WTC11 (cell line): ENCODE data around the gene PGAP6. TPM values are rescaled to one million over a fixed set of nuclear protein-coding genes. Genes with fewer than 3 reads are reported as not detected.

Experiments used
- ATAC-seq: fragments of 200-7000 bp; cut with Tn5 transposase; 2 replicates; pipeline ENCODE4 v1.10.0; 2021; ENCODE audit warnings: mild to moderate bottlenecking, moderate library complexity
- CTCF ChIA-PET: fragments of 300-600 bp; sonication (Branson Sonifier 250); formaldehyde crosslinking; loops from one replicate; lab custom pipeline; 2021; ENCODE audit warnings: antibody characterized with exemption; lab: Charles Lee
- POLR2A ChIA-PET: fragments of 350-600 bp; sonication (Branson Sonifier 250); formaldehyde crosslinking; loops from one replicate; lab custom pipeline; 2021; ENCODE audit warnings: antibody characterized with exemption; lab: Charles Lee
- DNase-seq: peaks from one replicate; pipeline ENCODE4 v3.0.0; 2021; ENCODE audit warnings: low spot score
- H3K27ac Mint-ChIP-seq: 2 replicates; pipeline ENCODE4 v1.8.0; 2021; ENCODE audit warnings: mixed read lengths
- H3K27me3 Mint-ChIP-seq: 2 replicates; pipeline ENCODE4 v1.8.0; 2021; ENCODE audit warnings: low read depth, mild to moderate bottlenecking, moderate library complexity, mixed read lengths
- H3K36me3 Mint-ChIP-seq: 2 replicates; pipeline ENCODE4 v1.8.0; 2021; ENCODE audit warnings: mixed read lengths
- H3K4me1 Mint-ChIP-seq: 2 replicates; pipeline ENCODE4 v1.8.0; 2022; ENCODE audit warnings: mixed read lengths
- H3K4me3 Mint-ChIP-seq: 2 replicates; pipeline ENCODE4 v1.8.0; 2021; ENCODE audit warnings: mild to moderate bottlenecking, moderate library complexity, mixed read lengths
- H3K9me3 Mint-ChIP-seq: 2 replicates; pipeline ENCODE4 v1.8.0; 2021; ENCODE audit warnings: mixed read lengths
- AR ChIP-seq: fragments of 250-450 bp; sonication (Bioruptor Pico); IDR thresholded peaks from 2 replicates; pipeline ENCODE4 v1.9.0; 2021; ENCODE audit warnings: mild to moderate bottlenecking
- ATF6 ChIP-seq: sonication (generic); formaldehyde crosslinking; IDR thresholded peaks from 2 replicates; pipeline ENCODE4 v1.8.1; 2023; ENCODE audit warnings: mild to moderate bottlenecking, missing genetic modification reagents
- CREB1 ChIP-seq: sonication (generic); formaldehyde crosslinking; IDR thresholded peaks from 2 replicates; pipeline ENCODE4 v1.8.0; 2023; ENCODE audit warnings: mild to moderate bottlenecking, missing genetic modification reagents
- CREM ChIP-seq: sonication (generic); formaldehyde crosslinking; IDR thresholded peaks from 2 replicates; pipeline ENCODE4 v1.8.1; 2022; ENCODE audit warnings: mild to moderate bottlenecking, missing genetic modification reagents, moderate library complexity
- ESRRA ChIP-seq: sonication (generic); formaldehyde crosslinking; IDR thresholded peaks from 2 replicates; pipeline ENCODE4 v1.8.1; 2022; ENCODE audit warnings: mild to moderate bottlenecking, missing genetic modification reagents, borderline replicate concordance
- JUN ChIP-seq: sonication (generic); formaldehyde crosslinking; IDR thresholded peaks from 2 replicates; pipeline ENCODE4 v1.8.0; 2023; ENCODE audit warnings: mild to moderate bottlenecking, missing genetic modification reagents
- MLX ChIP-seq: sonication (generic); formaldehyde crosslinking; IDR thresholded peaks from 2 replicates; pipeline ENCODE4 v1.8.1; 2023; ENCODE audit warnings: mild to moderate bottlenecking, missing genetic modification reagents, moderate library complexity
- TP53 ChIP-seq: sonication (generic); formaldehyde crosslinking; IDR thresholded peaks from 2 replicates; pipeline ENCODE4 v1.8.1; 2023; ENCODE audit warnings: mild to moderate bottlenecking, missing genetic modification reagents
- ZNF121 ChIP-seq: sonication (generic); formaldehyde crosslinking; IDR thresholded peaks from 2 replicates; pipeline ENCODE4 v1.8.0; 2023; ENCODE audit warnings: missing genetic modification reagents
- ZNF317 ChIP-seq: sonication (generic); formaldehyde crosslinking; IDR thresholded peaks from 2 replicates; pipeline ENCODE4 v1.8.1; 2023; ENCODE audit warnings: low read depth, mild to moderate bottlenecking, moderate library complexity, missing genetic modification reagents, borderline replicate concordance
- total RNA-seq: library from RNA; stranded (reverse); gene quantifications from 3 replicates; pipeline ENCODE4 v1.2.3, GENCODE V29; 2021
- TF ChIP-seq, protein P1 (sequence below): sonication (generic); formaldehyde crosslinking; IDR thresholded peaks from 2 replicates; pipeline ENCODE4 v1.8.0; 2022; ENCODE audit warnings: mild to moderate bottlenecking, missing genetic modification reagents
- TF ChIP-seq, protein P2 (sequence below): sonication (generic); formaldehyde crosslinking; IDR thresholded peaks from 2 replicates; pipeline ENCODE4 v1.8.1; 2023; ENCODE audit warnings: mild to moderate bottlenecking, missing genetic modification reagents, borderline replicate concordance

Gene PGAP6
- total RNA-seq, 1 experiment from 2014 or later: 108 TPM

- POLR2A ChIA-PET: interaction anchor here (0.8 to 1.3 kb wide), 2 partner anchors 18 to 199 kb away, joined by 3 read pairs; no protein-coding TSS in a partner anchor
- TF ChIP-seq MLX (CRISPR knock-in tag): no peak
- TF ChIP-seq CREM (CRISPR knock-in tag): no peak
- no peak for TF ChIP-seq CREB1 (CRISPR knock-in tag)
- TF ChIP-seq ESRRA (CRISPR knock-in tag): no peak
- TF ChIP-seq AR (CRISPR knock-in tag): no peak
- TF ChIP-seq TP53 (CRISPR knock-in tag): no peak
- TF ChIP-seq, protein P1, sequence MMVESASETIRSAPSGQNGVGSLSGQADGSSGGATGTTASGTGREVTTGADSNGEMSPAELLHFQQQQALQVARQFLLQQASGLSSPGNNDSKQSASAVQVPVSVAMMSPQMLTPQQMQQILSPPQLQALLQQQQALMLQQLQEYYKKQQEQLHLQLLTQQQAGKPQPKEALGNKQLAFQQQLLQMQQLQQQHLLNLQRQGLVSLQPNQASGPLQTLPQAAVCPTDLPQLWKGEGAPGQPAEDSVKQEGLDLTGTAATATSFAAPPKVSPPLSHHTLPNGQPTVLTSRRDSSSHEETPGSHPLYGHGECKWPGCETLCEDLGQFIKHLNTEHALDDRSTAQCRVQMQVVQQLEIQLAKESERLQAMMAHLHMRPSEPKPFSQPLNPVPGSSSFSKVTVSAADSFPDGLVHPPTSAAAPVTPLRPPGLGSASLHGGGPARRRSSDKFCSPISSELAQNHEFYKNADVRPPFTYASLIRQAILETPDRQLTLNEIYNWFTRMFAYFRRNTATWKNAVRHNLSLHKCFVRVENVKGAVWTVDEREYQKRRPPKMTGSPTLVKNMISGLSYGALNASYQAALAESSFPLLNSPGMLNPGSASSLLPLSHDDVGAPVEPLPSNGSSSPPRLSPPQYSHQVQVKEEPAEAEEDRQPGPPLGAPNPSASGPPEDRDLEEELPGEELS: no peak
- TF ChIP-seq JUN (CRISPR knock-in tag): no peak
- no peak for TF ChIP-seq ZNF317 (CRISPR knock-in tag)
- TF ChIP-seq, protein P2, sequence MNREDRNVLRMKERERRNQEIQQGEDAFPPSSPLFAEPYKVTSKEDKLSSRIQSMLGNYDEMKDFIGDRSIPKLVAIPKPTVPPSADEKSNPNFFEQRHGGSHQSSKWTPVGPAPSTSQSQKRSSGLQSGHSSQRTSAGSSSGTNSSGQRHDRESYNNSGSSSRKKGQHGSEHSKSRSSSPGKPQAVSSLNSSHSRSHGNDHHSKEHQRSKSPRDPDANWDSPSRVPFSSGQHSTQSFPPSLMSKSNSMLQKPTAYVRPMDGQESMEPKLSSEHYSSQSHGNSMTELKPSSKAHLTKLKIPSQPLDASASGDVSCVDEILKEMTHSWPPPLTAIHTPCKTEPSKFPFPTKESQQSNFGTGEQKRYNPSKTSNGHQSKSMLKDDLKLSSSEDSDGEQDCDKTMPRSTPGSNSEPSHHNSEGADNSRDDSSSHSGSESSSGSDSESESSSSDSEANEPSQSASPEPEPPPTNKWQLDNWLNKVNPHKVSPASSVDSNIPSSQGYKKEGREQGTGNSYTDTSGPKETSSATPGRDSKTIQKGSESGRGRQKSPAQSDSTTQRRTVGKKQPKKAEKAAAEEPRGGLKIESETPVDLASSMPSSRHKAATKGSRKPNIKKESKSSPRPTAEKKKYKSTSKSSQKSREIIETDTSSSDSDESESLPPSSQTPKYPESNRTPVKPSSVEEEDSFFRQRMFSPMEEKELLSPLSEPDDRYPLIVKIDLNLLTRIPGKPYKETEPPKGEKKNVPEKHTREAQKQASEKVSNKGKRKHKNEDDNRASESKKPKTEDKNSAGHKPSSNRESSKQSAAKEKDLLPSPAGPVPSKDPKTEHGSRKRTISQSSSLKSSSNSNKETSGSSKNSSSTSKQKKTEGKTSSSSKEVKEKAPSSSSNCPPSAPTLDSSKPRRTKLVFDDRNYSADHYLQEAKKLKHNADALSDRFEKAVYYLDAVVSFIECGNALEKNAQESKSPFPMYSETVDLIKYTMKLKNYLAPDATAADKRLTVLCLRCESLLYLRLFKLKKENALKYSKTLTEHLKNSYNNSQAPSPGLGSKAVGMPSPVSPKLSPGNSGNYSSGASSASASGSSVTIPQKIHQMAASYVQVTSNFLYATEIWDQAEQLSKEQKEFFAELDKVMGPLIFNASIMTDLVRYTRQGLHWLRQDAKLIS (CRISPR knock-in tag): no peak
- Mint-ChIP-seq H3K27ac (no peak overlapping the region), H3K36me3 (peaks cover 4% of the 10 kb centered on the region), H3K9me3 (no peaks in the 10 kb centered on the region), H3K27me3 (no peaks in the 10 kb centered on the region), H3K4me3 (peak overlapping the region; percentile 79), H3K4me1 (peaks cover 30% of the 10 kb centered on the region)
- no peak for DNase-seq
- CTCF ChIA-PET: interaction anchor here (0.6 to 2.6 kb wide), 9 partner anchors 9 to 196 kb away, joined by 3 to 13 read pairs (median 4); partner anchors contain the start of gene AXIN1
- ATAC-seq: no peak
Measured at GRCh38 chr16:380762-381011, 1.1 kb downstream of the PGAP6 start.

GRCh38 chr16:379961-380761 is 1.6 kb downstream of the PGAP6 start:
- no peaks in the 10 kb centered on the region for H3K9me3 Mint-ChIP-seq
- peaks cover 4% of the 10 kb centered on the region for H3K36me3 Mint-ChIP-seq
- DNase-seq (no peak), ATAC-seq (no peak)
- peaks cover 30% of the 10 kb centered on the region for H3K4me1 Mint-ChIP-seq
- H3K27me3 Mint-ChIP-seq: no peaks in the 10 kb centered on the region
- TF ChIP-seq ZNF121 (CRISPR knock-in tag) (0 out of 2 replicates have a peak, but pooled peaks have one; percentile 59), ATF6 (CRISPR knock-in tag) (no peak)
- H3K27ac Mint-ChIP-seq: no peak overlapping the region; the same call in 1 of the 2 replicates
- POLR2A ChIA-PET: interaction anchor here (0.8 to 1.4 kb wide), 3 partner anchors 10 to 199 kb away, joined by 3 to 4 read pairs (median 3); partner anchors contain the start of gene MRPL28
- CTCF ChIA-PET: interaction anchor here (0.6 to 2.6 kb wide), 12 partner anchors 18 to 315 kb away, joined by 3 to 15 read pairs (median 4); partner anchors contain the start of gene AXIN1
- peak overlapping the region; percentile 79 for H3K4me3 Mint-ChIP-seq
